Smooth muscle cell (in vitro differentiated cells): ENCODE results near the gene MRGPRD. TPM values are rescaled to one million over a fixed set of nuclear protein-coding genes. Genes with fewer than 3 reads are reported as not detected.

ENCODE experiments used
- DNase-seq: peaks from one replicate; lab custom pipeline; 2025; ENCODE audit not compliant: unreplicated experiment; lab: John Stamatoyannopoulos, UW
- H2AFZ ChIP-seq: fragments of 200-600 bp; sonication (generic); 2 replicates; pipeline ENCODE4 v1.6.0; 2016; ENCODE audit warnings: antibody characterized with exemption, low read depth, mild to moderate bottlenecking
- H3F3A ChIP-seq: fragments of 200-600 bp; sonication (generic); 2 replicates; pipeline ENCODE4 v1.6.0; 2017; ENCODE audit warnings: antibody characterized with exemption, low read depth
- H3K27ac ChIP-seq: fragments of 200-600 bp; sonication (generic); 2 replicates; pipeline ENCODE4 v1.5.1; 2016; ENCODE audit warnings: low read depth, mild to moderate bottlenecking
- H3K27me3 ChIP-seq: fragments of 200-600 bp; sonication (generic); 2 replicates; pipeline ENCODE4 v1.6.1; 2016; ENCODE audit warnings: low read depth, mild to moderate bottlenecking
- H3K36me3 ChIP-seq: fragments of 200-600 bp; sonication (generic); 2 replicates; pipeline ENCODE4 v1.5.1; 2016; ENCODE audit warnings: low read depth
- H3K4me1 ChIP-seq: fragments of 200-600 bp; sonication (generic); 2 replicates; pipeline ENCODE4 v1.5.1; 2016; ENCODE audit warnings: low read depth
- H3K4me2 ChIP-seq: fragments of 200-600 bp; sonication (generic); 2 replicates; pipeline ENCODE4 v1.6.0; 2016; ENCODE audit warnings: mild to moderate bottlenecking
- H3K4me3 ChIP-seq: fragments of 200-600 bp; sonication (generic); 2 replicates; pipeline ENCODE4 v1.5.1; 2016; ENCODE audit warnings: mild to moderate bottlenecking
- H3K79me2 ChIP-seq: fragments of 200-600 bp; sonication (generic); 2 replicates; pipeline ENCODE4 v1.6.0; 2016; ENCODE audit warnings: low read depth, mild to moderate bottlenecking
- H3K9ac ChIP-seq: fragments of 200-600 bp; sonication (generic); 2 replicates; pipeline ENCODE4 v1.6.0; 2016; ENCODE audit warnings: low read depth
- H3K9me3 ChIP-seq: fragments of 200-600 bp; sonication (generic); replicated peaks from 2 replicates; pipeline ENCODE4 v1.5.1; 2016; ENCODE audit warnings: low read depth
- H4K20me1 ChIP-seq: fragments of 200-600 bp; sonication (generic); 2 replicates; pipeline ENCODE4 v1.6.0; 2016; ENCODE audit warnings: low read depth
- WGBS: methylation state at CpG from one replicate; pipeline ENCODE4 v1.1.7; 2016; ENCODE audit warnings: low lambda C conversion rate; 5-methylcytosine and 5-hydroxymethylcytosine counted together
- polyA plus RNA-seq: library from polyadenylated mRNA; unstranded; fragments of >200 nt; fragmentation: Nextera tagmentation; extraction: Ambion mirVana; gene quantifications from 2 replicates; pipeline ENCODE4 v1.2.1, GENCODE V29; 2016
- total RNA-seq: library from RNA; depleted of rRNA; stranded (reverse); fragments of >200 nt; gene quantifications from 2 replicates; pipeline ENCODE4 v1.2.3, GENCODE V29; 2014
- TF ChIP-seq, protein P1 (sequence below): fragments of 200-600 bp; sonication (generic); IDR thresholded peaks from 2 replicates; pipeline ENCODE4 v1.5.1; 2017; ENCODE audit warnings: borderline replicate concordance, mild to moderate bottlenecking, antibody characterized with exemption; ENCODE audit not compliant: insufficient read depth, poor library complexity, severe bottlenecking

MRGPRD gene
- total and polyA plus RNA-seq, 2 experiments from 2014 or later: not detected

- Histone ChIP-seq H2AFZ (peak overlapping the region; percentile 23), H3K9ac (no peak overlapping the region), H3K4me3 (no peak overlapping the region), H3K36me3 (no peaks in the 10 kb centered on the region), H3K4me1 (no peaks in the 10 kb centered on the region), H4K20me1 (no peaks in the 10 kb centered on the region), H3F3A (peaks cover 13% of the 10 kb centered on the region), H3K4me2 (peak overlapping the region; percentile 16), H3K79me2 (no peaks in the 10 kb centered on the region), H3K27ac (no peak overlapping the region), H3K9me3 (no peaks in the 10 kb centered on the region), H3K27me3 (no peaks in the 10 kb centered on the region)
- TF ChIP-seq, protein P1, sequence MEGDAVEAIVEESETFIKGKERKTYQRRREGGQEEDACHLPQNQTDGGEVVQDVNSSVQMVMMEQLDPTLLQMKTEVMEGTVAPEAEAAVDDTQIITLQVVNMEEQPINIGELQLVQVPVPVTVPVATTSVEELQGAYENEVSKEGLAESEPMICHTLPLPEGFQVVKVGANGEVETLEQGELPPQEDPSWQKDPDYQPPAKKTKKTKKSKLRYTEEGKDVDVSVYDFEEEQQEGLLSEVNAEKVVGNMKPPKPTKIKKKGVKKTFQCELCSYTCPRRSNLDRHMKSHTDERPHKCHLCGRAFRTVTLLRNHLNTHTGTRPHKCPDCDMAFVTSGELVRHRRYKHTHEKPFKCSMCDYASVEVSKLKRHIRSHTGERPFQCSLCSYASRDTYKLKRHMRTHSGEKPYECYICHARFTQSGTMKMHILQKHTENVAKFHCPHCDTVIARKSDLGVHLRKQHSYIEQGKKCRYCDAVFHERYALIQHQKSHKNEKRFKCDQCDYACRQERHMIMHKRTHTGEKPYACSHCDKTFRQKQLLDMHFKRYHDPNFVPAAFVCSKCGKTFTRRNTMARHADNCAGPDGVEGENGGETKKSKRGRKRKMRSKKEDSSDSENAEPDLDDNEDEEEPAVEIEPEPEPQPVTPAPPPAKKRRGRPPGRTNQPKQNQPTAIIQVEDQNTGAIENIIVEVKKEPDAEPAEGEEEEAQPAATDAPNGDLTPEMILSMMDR: no peak
- no peak for DNase-seq
- 45% methylated on average over 13 of the region's 13 CpGs for WGBS
Measured at GRCh38 chr11:68998390-68998911, 17.7 kb upstream of the MRGPRD start.

GRCh38 chr11:68997995-68998348, 17.2 kb upstream of the MRGPRD start:
- Histone ChIP-seq H3K4me1 (no peaks in the 10 kb centered on the region), H3K4me2 (peak overlapping the region; percentile 16), H3K9me3 (no peaks in the 10 kb centered on the region), H2AFZ (peak overlapping the region; percentile 23), H3K79me2 (no peaks in the 10 kb centered on the region), H3K36me3 (no peaks in the 10 kb centered on the region), H4K20me1 (no peaks in the 10 kb centered on the region), H3K4me3 (no peak overlapping the region), H3F3A (peaks cover 13% of the 10 kb centered on the region), H3K27me3 (no peaks in the 10 kb centered on the region), H3K9ac (no peak overlapping the region), H3K27ac (no peak overlapping the region)
- DNase-seq: no peak
- TF ChIP-seq, protein P1: no peak

GRCh38 chr11:68997124-68997994, 16.6 kb upstream of the MRGPRD start:
- 90% methylated on average over 19 of the region's 19 CpGs for WGBS
- Histone ChIP-seq H3F3A (peaks cover 13% of the 10 kb centered on the region), H3K4me1 (no peaks in the 10 kb centered on the region), H3K4me3 (no peak overlapping the region), H2AFZ (no peak overlapping the region), H4K20me1 (no peaks in the 10 kb centered on the region), H3K36me3 (no peaks in the 10 kb centered on the region), H3K4me2 (no peak overlapping the region), H3K9me3 (no peaks in the 10 kb centered on the region), H3K9ac (no peak overlapping the region), H3K27me3 (no peaks in the 10 kb centered on the region), H3K27ac (no peak overlapping the region), H3K79me2 (no peaks in the 10 kb centered on the region)
- TF ChIP-seq, protein P1: no peak
- DNase-seq: no peak
